Activated CD4-positive, alpha-beta T cell treated with anti-CD3 and anti-CD28 coated beads, Interleukin-2, amount 10 ng/mL, durations not matched to agents 7 days and 5 days (primary cell): Measurements from ENCODE around the gene WWTR1. TPM values are rescaled to one million over a fixed set of nuclear protein-coding genes. Genes with fewer than 3 reads are reported as not detected.

Source experiments
- CTCF ChIA-PET: fragments of 350-600 bp; sonication (Branson Sonifier 250); formaldehyde crosslinking; loops from one replicate; lab custom pipeline; 2021; ENCODE audit warnings: antibody characterized with exemption; lab: Charles Lee
- POLR2A ChIA-PET: fragments of 350-600 bp; sonication (Branson Sonifier 250); formaldehyde crosslinking; loops from one replicate; lab custom pipeline; 2021; ENCODE audit warnings: antibody characterized with exemption; lab: Charles Lee
- DNase-seq: peaks from one replicate; pipeline ENCODE4 v3.0.0-alpha.2; 2020
- H3K27ac Mint-ChIP-seq: one replicate; pipeline ENCODE4 v1.8.0; 2021; ENCODE audit warnings: mild to moderate bottlenecking, moderate library complexity, mixed read lengths
- H3K27me3 Mint-ChIP-seq: one replicate; pipeline ENCODE4 v1.8.0; 2021; ENCODE audit warnings: mixed read lengths
- H3K36me3 Mint-ChIP-seq: one replicate; pipeline ENCODE4 v1.8.0; 2021; ENCODE audit warnings: low read depth, mixed read lengths
- H3K4me1 Mint-ChIP-seq: one replicate; pipeline ENCODE4 v1.8.0; 2021; ENCODE audit warnings: mixed read lengths
- H3K4me3 Mint-ChIP-seq: one replicate; pipeline ENCODE4 v1.8.0; 2021; ENCODE audit warnings: mild to moderate bottlenecking, moderate library complexity, mixed read lengths
- H3K9me3 Mint-ChIP-seq: one replicate; pipeline ENCODE4 v1.8.0; 2021; ENCODE audit warnings: mixed read lengths
- total RNA-seq, 2 experiments: library from RNA; stranded (reverse); gene quantifications; one replicate each; pipeline ENCODE4 v1.2.3, GENCODE V29; 2021

The WWTR1 gene
- total RNA-seq, 2 experiments from 2014 or later = 0.27 to 0.77 TPM

- H3K9me3 Mint-ChIP-seq = no peaks in the 10 kb centered on the region
- no peaks in the 10 kb centered on the region for H3K4me1 Mint-ChIP-seq
- POLR2A ChIA-PET = no interaction called here
- no peak for DNase-seq
- H3K36me3 Mint-ChIP-seq = no peaks in the 10 kb centered on the region
- CTCF ChIA-PET = interaction anchor here (0.7 to 1.4 kb wide), 3 partner anchors 9 to 63 kb away, joined by 3 to 6 read pairs (median 5); no protein-coding TSS in a partner anchor
- peaks cover 13% of the 10 kb centered on the region for H3K27me3 Mint-ChIP-seq
- H3K27ac Mint-ChIP-seq = no peak overlapping the region
- no peak overlapping the region for H3K4me3 Mint-ChIP-seq
Observed at GRCh38 chr3:149670742-149671492, 13.1 kb upstream of the WWTR1 start.

GRCh38 chr3:149667576-149667975, 9.8 kb upstream of the WWTR1 start:
- ChIA-PET CTCF (no interaction called here), POLR2A (no interaction called here)
- H3K36me3 Mint-ChIP-seq = no peaks in the 10 kb centered on the region
- no peak overlapping the region for H3K4me3 Mint-ChIP-seq
- no peak for DNase-seq
- H3K4me1 Mint-ChIP-seq = no peaks in the 10 kb centered on the region
- no peak overlapping the region for H3K27ac Mint-ChIP-seq
- peaks cover 16% of the 10 kb centered on the region for H3K27me3 Mint-ChIP-seq
- no peaks in the 10 kb centered on the region for H3K9me3 Mint-ChIP-seq

DNA sequence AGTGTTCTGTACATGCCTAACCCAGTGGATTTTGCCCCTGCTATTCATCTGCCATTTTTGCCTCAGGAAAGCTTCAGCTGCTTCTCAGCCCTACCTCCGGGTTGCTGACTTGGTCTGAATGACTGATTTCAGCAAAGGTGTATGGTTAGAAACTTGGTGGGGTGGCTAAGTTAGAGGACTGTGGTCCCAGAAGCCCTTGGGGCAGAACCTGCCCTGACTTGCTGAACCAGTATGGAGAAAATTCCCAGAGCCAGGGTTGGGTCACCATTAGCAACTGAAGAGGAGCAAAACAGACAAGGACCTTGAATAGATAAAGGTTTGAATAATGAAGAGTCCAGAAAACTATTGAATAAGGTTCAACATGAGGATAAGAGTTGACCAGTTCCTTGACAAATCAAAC, 6.1 kb upstream of the WWTR1 start:
- Mint-ChIP-seq H3K9me3 (no peaks in the 10 kb centered on the region), H3K27me3 (peaks cover 38% of the 10 kb centered on the region), H3K4me1 (peaks cover under 1% of the 10 kb centered on the region), H3K36me3 (no peaks in the 10 kb centered on the region), H3K27ac (no peak overlapping the region), H3K4me3 (no peak overlapping the region)
- CTCF ChIA-PET = no interaction called here
- POLR2A ChIA-PET = no interaction called here
- DNase-seq = no peak

DNA sequence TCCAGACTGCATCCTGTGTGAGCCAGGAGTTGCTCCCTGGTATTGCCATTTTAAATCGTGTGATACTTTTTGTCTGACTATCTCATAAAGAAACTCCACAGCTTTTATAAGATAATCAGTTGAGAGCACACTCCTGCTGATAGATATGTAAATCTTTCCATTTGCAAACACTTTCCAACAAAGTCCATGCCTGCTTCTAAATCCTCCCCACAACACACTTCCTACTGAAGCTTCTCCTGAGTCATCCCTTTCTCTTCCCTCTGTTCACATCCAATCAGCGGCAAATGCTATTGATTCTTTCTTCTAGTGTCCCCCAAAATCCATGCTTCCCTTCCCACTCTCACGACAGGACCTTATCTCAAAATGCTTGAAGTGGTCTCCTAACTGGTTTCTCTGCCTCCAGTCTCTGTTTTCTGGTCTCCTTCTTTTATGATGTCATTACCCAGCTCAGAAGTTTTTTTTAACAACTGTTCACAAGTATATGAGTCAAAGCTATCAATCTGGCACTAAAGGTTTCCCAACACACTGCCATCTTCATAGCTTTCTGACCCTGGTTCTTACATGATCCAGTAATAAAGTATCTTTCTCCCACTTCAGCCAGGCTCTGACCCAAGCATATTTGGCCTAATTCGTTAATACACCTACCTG, 4.5 kb upstream of the WWTR1 start:
- no peak for DNase-seq
- ChIA-PET CTCF (interaction anchor here (0.6 to 1.1 kb wide), 3 partner anchors 9 to 110 kb away, joined by 3 read pairs; no protein-coding TSS in a partner anchor), POLR2A (no interaction called here)
- Mint-ChIP-seq H3K9me3 (no peaks in the 10 kb centered on the region), H3K4me3 (no peak overlapping the region), H3K27ac (no peak overlapping the region), H3K4me1 (peaks cover 9% of the 10 kb centered on the region), H3K36me3 (no peaks in the 10 kb centered on the region), H3K27me3 (peaks cover 44% of the 10 kb centered on the region)

GRCh38 chr3:149660462-149660861, 2.6 kb upstream of the WWTR1 start:
- no peak overlapping the region for H3K27ac Mint-ChIP-seq
- peaks cover 55% of the 10 kb centered on the region for H3K27me3 Mint-ChIP-seq
- H3K9me3 Mint-ChIP-seq = no peaks in the 10 kb centered on the region
- no peaks in the 10 kb centered on the region for H3K36me3 Mint-ChIP-seq
- DNase-seq = no peak
- POLR2A ChIA-PET = no interaction called here
- H3K4me1 Mint-ChIP-seq = peaks cover 15% of the 10 kb centered on the region
- H3K4me3 Mint-ChIP-seq = no peak overlapping the region
- CTCF ChIA-PET = interaction anchor here (0.6 to 1.4 kb wide), 3 partner anchors 11 to 877 kb away, joined by 3 to 5 read pairs (median 3); no protein-coding TSS in a partner anchor

GRCh38 chr3:149658744-149659497, 1.1 kb upstream of the WWTR1 start:
- H3K27ac Mint-ChIP-seq = peak overlapping the region; percentile 57

DNA sequence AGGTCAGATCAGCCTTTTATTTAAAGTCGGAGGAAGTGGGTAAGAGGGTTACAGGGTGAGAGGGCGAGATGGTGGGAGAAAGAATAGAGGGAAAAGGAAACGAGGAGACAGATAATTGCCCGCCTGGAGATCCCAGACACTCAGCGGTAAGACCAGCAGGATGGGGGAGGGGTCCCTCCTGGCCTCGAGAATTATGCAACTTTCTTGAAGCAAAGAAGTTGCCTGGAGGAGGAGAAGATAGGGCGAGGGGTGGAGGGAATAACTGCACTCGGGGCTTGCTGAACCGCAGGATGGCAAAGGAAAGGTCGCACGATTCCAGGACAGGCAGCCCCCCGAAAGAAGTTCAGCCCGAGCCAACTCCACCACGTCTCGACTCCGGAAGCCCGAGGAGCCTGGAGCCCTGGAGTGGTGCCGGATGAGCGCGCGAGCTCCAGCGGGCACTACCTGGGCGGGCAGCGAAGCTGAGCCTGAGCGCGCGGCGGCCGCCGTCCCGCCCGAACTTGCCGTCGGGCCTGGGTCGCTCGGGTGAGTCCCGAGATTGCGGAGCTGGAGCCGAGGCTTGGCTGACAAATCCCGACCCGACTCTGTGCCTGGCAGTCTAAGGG, 402 bp downstream of the WWTR1 start:
- H3K27ac Mint-ChIP-seq = peak overlapping the region; percentile 17

More at GRCh38 chr3:149658744-149659497, 1.1 kb upstream of the WWTR1 start:
- H3K9me3 Mint-ChIP-seq = no peaks in the 10 kb centered on the region
- H3K27me3 Mint-ChIP-seq = peaks cover 58% of the 10 kb centered on the region
- ChIA-PET POLR2A (interaction anchor here (0.5 kb wide), 1 partner anchor 601 kb away, joined by 5 read pairs; no protein-coding TSS in a partner anchor), CTCF (interaction anchor here (0.9 to 1.1 kb wide), 4 partner anchors 21 to 116 kb away, joined by 3 read pairs; no protein-coding TSS in a partner anchor)
- peak overlapping the region; percentile 80 for H3K4me3 Mint-ChIP-seq
- peaks cover 15% of the 10 kb centered on the region for H3K4me1 Mint-ChIP-seq
- no peaks in the 10 kb centered on the region for H3K36me3 Mint-ChIP-seq
- DNase-seq = no peak

DNA sequence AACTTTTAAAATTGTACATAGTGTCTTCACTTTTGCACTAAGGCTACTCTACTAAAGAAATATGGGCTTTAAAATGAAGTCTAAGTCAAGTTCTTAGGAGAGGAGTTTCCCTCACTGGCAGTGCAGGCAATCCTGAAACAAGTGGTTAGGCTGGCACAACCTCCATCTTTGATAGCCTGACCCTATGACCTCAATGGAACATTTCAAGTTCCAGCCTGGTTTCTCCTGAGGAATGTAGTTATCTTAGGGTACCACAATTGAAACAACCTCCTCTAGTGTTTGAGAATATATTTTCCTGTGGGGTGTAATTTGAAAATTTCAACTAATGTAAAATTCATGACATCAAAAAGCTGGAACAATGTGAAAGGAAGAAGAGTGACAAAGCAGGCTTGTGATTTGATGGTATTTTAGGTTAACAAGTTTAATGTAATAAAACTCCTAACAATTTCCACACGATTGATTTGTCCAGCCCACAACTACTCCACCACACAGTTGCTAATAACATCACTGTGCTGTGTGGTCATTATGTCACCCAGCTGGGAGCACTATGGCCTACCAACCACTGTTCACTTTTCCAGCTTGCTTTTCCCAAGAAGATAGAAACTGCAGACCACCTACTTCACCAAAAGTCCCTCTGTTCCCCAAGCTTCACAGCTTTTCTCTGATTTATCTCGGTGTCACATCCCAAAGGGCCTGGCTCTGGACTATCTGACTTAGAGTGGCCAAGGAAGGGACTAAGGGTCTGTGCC, 1.8 kb downstream of the WWTR1 start:
- Mint-ChIP-seq H3K27ac (no peak overlapping the region), H3K4me1 (peaks cover 15% of the 10 kb centered on the region), H3K4me3 (no peak overlapping the region), H3K27me3 (peaks cover 56% of the 10 kb centered on the region), H3K36me3 (no peaks in the 10 kb centered on the region), H3K9me3 (no peaks in the 10 kb centered on the region)
- ChIA-PET POLR2A (no interaction called here), CTCF (interaction anchor here (0.6 to 1.2 kb wide), 3 partner anchors 8 to 1109 kb away, joined by 3 read pairs; no protein-coding TSS in a partner anchor)
- DNase-seq = no peak

More for the DNA sequence above, 402 bp downstream of the WWTR1 start:
- ChIA-PET POLR2A (interaction anchor here (1.1 kb wide), 1 partner anchor 88 kb away, joined by 3 read pairs; no protein-coding TSS in a partner anchor), CTCF (interaction anchor here (1.2 kb wide), 1 partner anchor 25 kb away, joined by 3 read pairs; no protein-coding TSS in a partner anchor)
- Mint-ChIP-seq H3K9me3 (no peaks in the 10 kb centered on the region), H3K4me3 (peak overlapping the region; percentile 80), H3K36me3 (no peaks in the 10 kb centered on the region), H3K27me3 (peaks cover 55% of the 10 kb centered on the region), H3K4me1 (peaks cover 15% of the 10 kb centered on the region)
- peak; percentile 9 for DNase-seq

GRCh38 chr3:149654188-149654601, 3.6 kb downstream of the WWTR1 start:
- CTCF ChIA-PET = no interaction called here
- Mint-ChIP-seq H3K36me3 (no peaks in the 10 kb centered on the region), H3K9me3 (no peaks in the 10 kb centered on the region), H3K27me3 (peaks cover 43% of the 10 kb centered on the region), H3K4me3 (no peak overlapping the region), H3K27ac (no peak overlapping the region), H3K4me1 (peaks cover 15% of the 10 kb centered on the region)
- POLR2A ChIA-PET = interaction anchor here (0.6 kb wide), 1 partner anchor 102 kb away, joined by 7 read pairs; no protein-coding TSS in a partner anchor
- DNase-seq = no peak

- CTCF ChIA-PET = no interaction called here
- peaks cover 38% of the 10 kb centered on the region for H3K27me3 Mint-ChIP-seq
Observed at GRCh38 chr3:149653564-149653963, 4.3 kb downstream of the WWTR1 start.

GRCh38 chr3:149653136-149653535, 4.7 kb downstream of the WWTR1 start:
- H3K4me1 Mint-ChIP-seq = peaks cover 8% of the 10 kb centered on the region
- ChIA-PET POLR2A (no interaction called here), CTCF (no interaction called here)
- H3K4me3 Mint-ChIP-seq = no peak overlapping the region
- peaks cover 35% of the 10 kb centered on the region for H3K27me3 Mint-ChIP-seq
- H3K36me3 Mint-ChIP-seq = no peaks in the 10 kb centered on the region
- no peaks in the 10 kb centered on the region for H3K9me3 Mint-ChIP-seq
- H3K27ac Mint-ChIP-seq = no peak overlapping the region
- no peak for DNase-seq

More at GRCh38 chr3:149653564-149653963, 4.3 kb downstream of the WWTR1 start:
- Mint-ChIP-seq H3K4me1 (peaks cover 10% of the 10 kb centered on the region), H3K9me3 (no peaks in the 10 kb centered on the region), H3K36me3 (no peaks in the 10 kb centered on the region), H3K27ac (no peak overlapping the region), H3K4me3 (no peak overlapping the region)
- no peak for DNase-seq
- POLR2A ChIA-PET = no interaction called here
